Measurements from ENCODE around the gene LYPD6B.

GRCh38 chr2:149002891-149003740, 35.4 kb upstream of the LYPD6B start:
- TF ChIP-seq, protein P1, sequence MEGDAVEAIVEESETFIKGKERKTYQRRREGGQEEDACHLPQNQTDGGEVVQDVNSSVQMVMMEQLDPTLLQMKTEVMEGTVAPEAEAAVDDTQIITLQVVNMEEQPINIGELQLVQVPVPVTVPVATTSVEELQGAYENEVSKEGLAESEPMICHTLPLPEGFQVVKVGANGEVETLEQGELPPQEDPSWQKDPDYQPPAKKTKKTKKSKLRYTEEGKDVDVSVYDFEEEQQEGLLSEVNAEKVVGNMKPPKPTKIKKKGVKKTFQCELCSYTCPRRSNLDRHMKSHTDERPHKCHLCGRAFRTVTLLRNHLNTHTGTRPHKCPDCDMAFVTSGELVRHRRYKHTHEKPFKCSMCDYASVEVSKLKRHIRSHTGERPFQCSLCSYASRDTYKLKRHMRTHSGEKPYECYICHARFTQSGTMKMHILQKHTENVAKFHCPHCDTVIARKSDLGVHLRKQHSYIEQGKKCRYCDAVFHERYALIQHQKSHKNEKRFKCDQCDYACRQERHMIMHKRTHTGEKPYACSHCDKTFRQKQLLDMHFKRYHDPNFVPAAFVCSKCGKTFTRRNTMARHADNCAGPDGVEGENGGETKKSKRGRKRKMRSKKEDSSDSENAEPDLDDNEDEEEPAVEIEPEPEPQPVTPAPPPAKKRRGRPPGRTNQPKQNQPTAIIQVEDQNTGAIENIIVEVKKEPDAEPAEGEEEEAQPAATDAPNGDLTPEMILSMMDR (IDR thresholded peaks at IDR 0.05; ENCODE audit: low read length) = no peak
- TF ChIP-seq EZH2 (IDR thresholded peaks at IDR 0.05; ENCODE audit: borderline replicate concordance, low read length) = no peak

Measured in OCI-LY1 (cell line).